HCT116 (cell line): Measurements from ENCODE around the gene MCFD2. TPM values are rescaled to one million over a fixed set of nuclear protein-coding genes. Genes with fewer than 3 reads are reported as not detected.

Experiments
- ATAC-seq: fragments of 200-7000 bp; cut with Tn5 transposase; 2 replicates; pipeline ENCODE4 v1.9.1; 2020; ENCODE audit warnings: mild to moderate bottlenecking, moderate library complexity
- BruUV-seq: library from RNA; stranded (reverse); fragments of 400-500 nt; replicated peaks from 2 replicates; lab custom pipeline; 2021; lab: Mats Ljungman, UMichigan
- CTCF ChIA-PET: fragments of 300-600 bp; sonication (Branson Sonifier 250); formaldehyde crosslinking; loops from one replicate; lab custom pipeline; 2021; ENCODE audit warnings: antibody characterized with exemption; lab: Charles Lee
- POLR2A ChIA-PET: fragments of 300-600, 350-600 bp; sonication (Branson Sonifier 250); formaldehyde crosslinking; loops from one replicate; lab custom pipeline; 2021; ENCODE audit warnings: antibody characterized with exemption; lab: Charles Lee
- RAD21 ChIA-PET, 2 experiments: fragments of 300-600 bp; sonication (Branson Sonifier 250); formaldehyde crosslinking; loops; one replicate each; lab custom pipeline; 2023; ENCODE audit warnings: low total read pairs in 2 of 2; ENCODE audit not compliant: uncharacterized antibody in 2 of 2, unreplicated experiment in 2 of 2, low non-redundant PET in 1 of 2; lab: Charles Lee
- DNase-seq: peaks from one replicate; pipeline ENCODE4 v3.0.0-alpha.2; 2010; ENCODE audit warnings: low read depth, low spot score
- H2AFZ ChIP-seq: fragments of 200-600 bp; shearing (Covaris generic), sonication (generic); 2 replicates; pipeline ENCODE4 v1.6.1; 2017; ENCODE audit warnings: low read depth, mixed run types, mixed read lengths, antibody characterized with exemption, low read length; ENCODE audit not compliant: poor library complexity, severe bottlenecking
- H3K27ac ChIP-seq: 2 replicates; pipeline ENCODE4 v1.5.1; 2012; ENCODE audit warnings: low read depth, low read length
- H3K27me3 ChIP-seq: fragments of 200-600 bp; sonication (generic); 2 replicates; pipeline ENCODE4 v1.6.1; 2016; ENCODE audit warnings: mixed run types, low read length, mixed read lengths; ENCODE audit not compliant: insufficient read depth
- H3K36me3 ChIP-seq, 2 experiments: fragments of 200-500 bp in 1 of 2; fragments of 200-600 bp in 1 of 2; sonication (Bioruptor generic) in 1 of 2; sonication (generic) in 1 of 2; 2 replicates each; pipeline versions ENCODE4 v1.5.1 to v1.6.1; 2014 to 2016; ENCODE audit warnings: low read length in 2 of 2, inconsistent platforms in 1 of 2, mixed read lengths in 1 of 2, mixed run types in 1 of 2; ENCODE audit not compliant: insufficient read depth in 2 of 2, control insufficient read depth in 1 of 2
- H3K4me1 ChIP-seq, 2 experiments: fragments of 200-600 bp in 1 of 2; sonication (generic) in 1 of 2; 2 replicates each; pipeline versions ENCODE4 v1.5.1 to v1.6.1; 2012 to 2017; ENCODE audit warnings: low read length in 2 of 2, inconsistent platforms in 1 of 2, mild to moderate bottlenecking in 1 of 2, mixed read lengths in 1 of 2, mixed run types in 1 of 2, moderate library complexity in 1 of 2; ENCODE audit not compliant: insufficient read depth in 2 of 2, control insufficient read depth in 1 of 2
- H3K4me2 ChIP-seq: fragments of 200-600 bp; sonication (generic); 2 replicates; pipeline ENCODE4 v1.6.1; 2017; ENCODE audit warnings: mixed run types, low read length, mixed read lengths
- H3K4me3 ChIP-seq, 2 experiments: fragments of 200-600 bp in 1 of 2; sonication (generic) in 1 of 2; replicated peaks in 1 of 2; 2 replicates each; pipeline ENCODE4 v1.5.1; 2011 to 2016; ENCODE audit warnings: low read length in 2 of 2, control low read depth in 1 of 2, low read depth in 1 of 2, mild to moderate bottlenecking in 1 of 2, mixed read lengths in 1 of 2, mixed run types in 1 of 2
- H3K79me2 ChIP-seq: fragments of 200-600 bp; sonication (generic); 2 replicates; pipeline ENCODE4 v1.6.1; 2017; ENCODE audit warnings: mild to moderate bottlenecking, mixed run types, low read length, moderate library complexity, mixed read lengths; ENCODE audit not compliant: insufficient read depth
- H3K9ac ChIP-seq: fragments of 200-600 bp; sonication (generic); 2 replicates; pipeline ENCODE4 v1.6.1; 2016; ENCODE audit warnings: low read length, mixed read lengths
- H3K9me2 ChIP-seq: fragments of 200-600 bp; sonication (generic), shearing (Covaris generic); 2 replicates; pipeline ENCODE4 v1.6.1; 2017; ENCODE audit warnings: mixed run types, mild to moderate bottlenecking, moderate library complexity; ENCODE audit not compliant: insufficient read depth
- H3K9me3 ChIP-seq, 2 experiments: fragments of 200-500 bp in 1 of 2; fragments of 200-600 bp in 1 of 2; sonication (Bioruptor generic) in 1 of 2; sonication (generic) in 1 of 2; 2 replicates each; pipeline ENCODE4 v1.6.1; 2014 to 2017; ENCODE audit warnings: low read length in 2 of 2, mixed read lengths in 2 of 2, inconsistent platforms in 1 of 2, low read depth in 1 of 2, mild to moderate bottlenecking in 1 of 2, mixed run types in 1 of 2, moderate library complexity in 1 of 2; ENCODE audit not compliant: control insufficient read depth in 1 of 2, insufficient read depth in 1 of 2
- H4K20me1 ChIP-seq: fragments of 200-600 bp; sonication (generic), shearing (Covaris generic); 2 replicates; pipeline ENCODE4 v1.6.1; 2017; ENCODE audit warnings: mixed run types, mild to moderate bottlenecking, moderate library complexity; ENCODE audit not compliant: insufficient read depth
- CEBPB ChIP-seq: IDR thresholded peaks from 2 replicates; pipeline ENCODE4 v1.6.1; 2012; ENCODE audit warnings: low read depth
- EGR1 ChIP-seq: IDR thresholded peaks from 2 replicates; pipeline ENCODE4 v1.6.1; 2012; ENCODE audit warnings: low read depth
- ELF1 ChIP-seq: IDR thresholded peaks from 2 replicates; pipeline ENCODE4 v1.6.1; 2012; ENCODE audit warnings: low read depth, borderline replicate concordance
- EZH2 ChIP-seq: fragments of 200-600 bp; sonication (generic); IDR thresholded peaks from 2 replicates; pipeline ENCODE4 v1.6.1; 2017; ENCODE audit warnings: antibody characterized with exemption, mixed run types
- EZH2phosphoT487 ChIP-seq: fragments of 200-600 bp; IDR thresholded peaks from 2 replicates; pipeline ENCODE4 v1.6.1; 2018; ENCODE audit warnings: antibody characterized with exemption, borderline replicate concordance
- JUND ChIP-seq: IDR thresholded peaks from 2 replicates; pipeline ENCODE4 v1.6.1; 2012
- POLR2A ChIP-seq: IDR thresholded peaks from 2 replicates; pipeline ENCODE4 v1.7.0; 2011; ENCODE audit warnings: borderline replicate concordance; ENCODE audit not compliant: insufficient read depth, insufficient read length; ENCODE audit errors: extremely low read depth
- POLR2AphosphoS5 ChIP-seq: IDR thresholded peaks from 2 replicates; pipeline ENCODE4 v1.6.1; 2011; ENCODE audit warnings: mild to moderate bottlenecking, low read depth, low read length, moderate library complexity
- RAD21 ChIP-seq: IDR thresholded peaks from 2 replicates; pipeline ENCODE4 v1.6.1; 2012; ENCODE audit warnings: low read depth, mild to moderate bottlenecking
- SIN3A ChIP-seq: IDR thresholded peaks from 2 replicates; pipeline ENCODE4 v1.6.1; 2012; ENCODE audit warnings: low read depth
- SP1 ChIP-seq: IDR thresholded peaks from 2 replicates; pipeline ENCODE4 v1.6.1; 2012; ENCODE audit warnings: low read depth
- TCF7L2 ChIP-seq: IDR thresholded peaks from 2 replicates; pipeline ENCODE4 v1.7.0; 2011; ENCODE audit warnings: borderline replicate concordance, inconsistent platforms; ENCODE audit not compliant: insufficient read depth, insufficient read length; ENCODE audit errors: extremely low read depth
- YY1 ChIP-seq: IDR thresholded peaks from 2 replicates; pipeline ENCODE4 v1.6.1; 2011; ENCODE audit warnings: low read length, low read depth, moderate library complexity, mild to moderate bottlenecking; ENCODE audit not compliant: insufficient replicate concordance; ENCODE audit errors: extremely low read depth
- intact Hi-C: fragments of 100-400 bp; cut with micrococcal nuclease; formaldehyde crosslinking; loops from 2 replicates; pipeline ENCODE4 v1.10.0; 2022
- total RNA-seq: library from RNA; stranded (reverse); gene quantifications from one replicate; pipeline ENCODE4 v1.2.1, GENCODE V29; 2021; ENCODE audit not compliant: unreplicated experiment
- TF ChIP-seq, protein P1 (sequence below): IDR thresholded peaks from 2 replicates; pipeline ENCODE4 v1.6.1; 2012
- TF ChIP-seq, protein P2 (sequence below): IDR thresholded peaks from 2 replicates; pipeline ENCODE4 v1.6.1; 2012
- TF ChIP-seq, protein P3 (sequence below): IDR thresholded peaks from 2 replicates; pipeline ENCODE4 v1.6.1; 2011; ENCODE audit warnings: mild to moderate bottlenecking, low read length, moderate library complexity; ENCODE audit not compliant: insufficient replicate concordance; ENCODE audit errors: extremely low read depth

The MCFD2 gene
- total RNA-seq, 1 experiment from 2014 or later = 73.9 TPM

GRCh38 chr2:46855805-46856204 lies 59.8 kb downstream of the MCFD2 start:
- TF ChIP-seq RAD21 (no peak), YY1 (peak; percentile 29)
- H3K27ac ChIP-seq = peak overlapping the region; percentile 95
- ATAC-seq (peak; percentile 52), DNase-seq (no peak)
- POLR2A ChIA-PET = interaction anchor here (0.6 to 1.0 kb wide), 3 partner anchors 8 to 59 kb away, joined by 3 to 4 read pairs (median 3); no protein-coding TSS in a partner anchor
- intact Hi-C loops = no loop called here
- H3K4me3 ChIP-seq = peak overlapping the region in 1 of 2 experiments; percentile 12; a peak in 1 of 4 replicates
- H3K27me3 ChIP-seq = no peaks in the 10 kb centered on the region
- H3K9me2 ChIP-seq = no peaks in the 10 kb centered on the region; the same call in 1 of the 2 replicates
- H3K9ac ChIP-seq = peak overlapping the region; percentile 56
- peak overlapping the region; percentile 63 for H3K4me2 ChIP-seq
- H3K36me3 ChIP-seq = no peaks in the 10 kb centered on the region
- H3K9me3 ChIP-seq = no peaks in the 10 kb centered on the region
- no peaks in the 10 kb centered on the region for H3K79me2 ChIP-seq
- RAD21 ChIA-PET = interaction anchor here in 1 of 2 experiments (0.6 kb wide), 1 partner anchor 18 kb away, joined by 3 read pairs; no protein-coding TSS in a partner anchor
- H4K20me1 ChIP-seq = no peaks in the 10 kb centered on the region
- CTCF ChIA-PET = no interaction called here
- H2AFZ ChIP-seq = peak overlapping the region; percentile 22
- H3K4me1 ChIP-seq = peaks cover 36 to 74% of the 10 kb centered on the region in 2 experiments
- no TSS peak for BruUV-seq

DNA sequence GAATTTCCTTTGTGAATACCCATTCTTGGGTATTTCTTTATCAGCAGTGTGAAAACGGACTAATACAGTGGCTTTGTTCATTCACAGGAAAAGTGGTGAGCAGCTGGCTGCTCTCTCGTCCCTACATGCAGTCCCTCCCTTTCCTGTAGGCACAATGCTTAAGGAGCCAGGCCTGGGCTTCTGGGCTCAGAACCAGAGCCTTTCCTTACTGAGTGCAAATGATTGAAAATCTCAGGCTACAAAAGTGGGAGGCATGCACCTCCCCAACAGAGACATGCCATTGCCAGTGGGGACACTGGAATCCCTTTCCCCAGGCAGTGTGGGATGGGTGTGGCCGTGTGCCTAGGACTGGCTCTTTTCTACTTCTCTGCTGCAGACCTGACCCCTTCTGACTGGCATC lies 61.3 kb downstream of the MCFD2 start:
- peak overlapping the region; percentile 95 for H3K27ac ChIP-seq
- peak overlapping the region; percentile 52 for H2AFZ ChIP-seq
- no peak for ATAC-seq
- no peaks in the 10 kb centered on the region for H3K79me2 ChIP-seq
- ChIA-PET CTCF (no interaction called here), POLR2A (no interaction called here), RAD21 (no interaction called here)
- H3K4me1 ChIP-seq = peaks cover 49 to 89% of the 10 kb centered on the region in 2 experiments
- no peaks in the 10 kb centered on the region; the same call in 1 of the 2 replicates for H3K9me2 ChIP-seq
- peak overlapping the region; percentile 63 for H3K4me2 ChIP-seq
- H3K4me3 ChIP-seq = no peak overlapping the region
- intact Hi-C loops = no loop called here
- H3K27me3 ChIP-seq = no peaks in the 10 kb centered on the region
- no TSS peak for BruUV-seq
- H4K20me1 ChIP-seq = no peaks in the 10 kb centered on the region
- DNase-seq = no peak
- H3K9ac ChIP-seq = peak overlapping the region; percentile 56
- H3K36me3 ChIP-seq = no peaks in the 10 kb centered on the region
- H3K9me3 ChIP-seq = no peaks in the 10 kb centered on the region
- TF ChIP-seq EZH2 = no peak
- no peak for TF ChIP-seq POLR2AphosphoS5
- no peak for TF ChIP-seq CEBPB
- TF ChIP-seq ELF1 = no peak
- no peak for TF ChIP-seq EGR1
- TF ChIP-seq SIN3A = no peak
- TF ChIP-seq, protein P1, sequence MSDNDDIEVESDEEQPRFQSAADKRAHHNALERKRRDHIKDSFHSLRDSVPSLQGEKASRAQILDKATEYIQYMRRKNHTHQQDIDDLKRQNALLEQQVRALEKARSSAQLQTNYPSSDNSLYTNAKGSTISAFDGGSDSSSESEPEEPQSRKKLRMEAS = no peak
- TF ChIP-seq POLR2A = no peak
- TF ChIP-seq SP1 = no peak
- TF ChIP-seq, protein P2, sequence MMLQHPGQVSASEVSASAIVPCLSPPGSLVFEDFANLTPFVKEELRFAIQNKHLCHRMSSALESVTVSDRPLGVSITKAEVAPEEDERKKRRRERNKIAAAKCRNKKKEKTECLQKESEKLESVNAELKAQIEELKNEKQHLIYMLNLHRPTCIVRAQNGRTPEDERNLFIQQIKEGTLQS = no peak
- TF ChIP-seq EZH2phosphoT487 = no peak
- TF ChIP-seq, protein P3, sequence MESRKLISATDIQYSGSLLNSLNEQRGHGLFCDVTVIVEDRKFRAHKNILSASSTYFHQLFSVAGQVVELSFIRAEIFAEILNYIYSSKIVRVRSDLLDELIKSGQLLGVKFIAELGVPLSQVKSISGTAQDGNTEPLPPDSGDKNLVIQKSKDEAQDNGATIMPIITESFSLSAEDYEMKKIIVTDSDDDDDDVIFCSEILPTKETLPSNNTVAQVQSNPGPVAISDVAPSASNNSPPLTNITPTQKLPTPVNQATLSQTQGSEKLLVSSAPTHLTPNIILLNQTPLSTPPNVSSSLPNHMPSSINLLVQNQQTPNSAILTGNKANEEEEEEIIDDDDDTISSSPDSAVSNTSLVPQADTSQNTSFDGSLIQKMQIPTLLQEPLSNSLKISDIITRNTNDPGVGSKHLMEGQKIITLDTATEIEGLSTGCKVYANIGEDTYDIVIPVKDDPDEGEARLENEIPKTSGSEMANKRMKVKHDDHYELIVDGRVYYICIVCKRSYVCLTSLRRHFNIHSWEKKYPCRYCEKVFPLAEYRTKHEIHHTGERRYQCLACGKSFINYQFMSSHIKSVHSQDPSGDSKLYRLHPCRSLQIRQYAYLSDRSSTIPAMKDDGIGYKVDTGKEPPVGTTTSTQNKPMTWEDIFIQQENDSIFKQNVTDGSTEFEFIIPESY = no peak
- no peak for TF ChIP-seq YY1
- TF ChIP-seq JUND = no peak
- TF ChIP-seq RAD21 = no peak
- no peak for TF ChIP-seq TCF7L2
